Trophoblast cell (in vitro differentiated cells and primary cell): ENCODE results near the gene CCNJ.
A peak's percentile ranks its signal among the peaks of the same experiment; 100 is the strongest.

Experiments
- DNase-seq, 2 donors: peaks; one replicate each; pipeline ENCODE4 v3.0.0-alpha.2; 2016
- H2AFZ ChIP-seq: 2 replicates; pipeline ENCODE4 v1.6.1; 2013; ENCODE audit warnings: low read length, moderate library complexity, mild to moderate bottlenecking; ENCODE audit not compliant: insufficient read depth, poor library complexity
- H2AK5ac ChIP-seq: 2 replicates; pipeline ENCODE4 v1.6.1; 2013; ENCODE audit warnings: mild to moderate bottlenecking, low read length
- H2BK120ac ChIP-seq: 2 replicates; pipeline ENCODE4 v1.6.1; 2013; ENCODE audit warnings: low read length, mild to moderate bottlenecking, moderate library complexity; ENCODE audit not compliant: insufficient read depth, poor library complexity
- H2BK12ac ChIP-seq: 2 replicates; pipeline ENCODE4 v1.6.1; 2013; ENCODE audit warnings: mild to moderate bottlenecking, low read length, moderate library complexity
- H2BK5ac ChIP-seq: 2 replicates; pipeline ENCODE4 v1.6.1; 2013; ENCODE audit warnings: low read length, low read depth, moderate library complexity, mild to moderate bottlenecking; ENCODE audit not compliant: poor library complexity
- H3K14ac ChIP-seq: 2 replicates; pipeline ENCODE4 v1.6.1; 2013; ENCODE audit warnings: mild to moderate bottlenecking, low read length
- H3K18ac ChIP-seq: 2 replicates; pipeline ENCODE4 v1.6.1; 2013; ENCODE audit warnings: mild to moderate bottlenecking, low read length
- H3K23ac ChIP-seq: 2 replicates; pipeline ENCODE4 v1.6.1; 2013; ENCODE audit warnings: low read length
- H3K27ac ChIP-seq: 2 replicates; pipeline ENCODE4 v1.5.1; 2013; ENCODE audit warnings: low read depth, mild to moderate bottlenecking, inconsistent platforms, low read length, moderate library complexity
- H3K27me3 ChIP-seq: 2 replicates; pipeline ENCODE4 v1.6.1; 2013; ENCODE audit warnings: inconsistent platforms, mild to moderate bottlenecking, low read length, moderate library complexity; ENCODE audit not compliant: insufficient read depth
- H3K36me3 ChIP-seq, 2 experiments: 1 replicate in 1 of 2; 2 replicates in 1 of 2; pipeline ENCODE4 v1.6.1; 2013; ENCODE audit warnings: low read length in 2 of 2, mild to moderate bottlenecking in 2 of 2, moderate library complexity in 1 of 2; ENCODE audit not compliant: insufficient read depth in 2 of 2, control insufficient read depth in 1 of 2
- H3K4ac ChIP-seq: 2 replicates; pipeline ENCODE4 v1.6.1; 2013; ENCODE audit warnings: low read depth, mild to moderate bottlenecking, low read length, moderate library complexity
- H3K4me1 ChIP-seq, 2 experiments: 1 replicate in 1 of 2; 2 replicates in 1 of 2; pipeline ENCODE4 v1.6.1; 2013; ENCODE audit warnings: low read length in 2 of 2, mild to moderate bottlenecking in 2 of 2, moderate library complexity in 1 of 2; ENCODE audit not compliant: insufficient read depth in 2 of 2, control insufficient read depth in 1 of 2
- H3K4me2 ChIP-seq: 2 replicates; pipeline ENCODE4 v1.6.1; 2013; ENCODE audit warnings: inconsistent platforms, mild to moderate bottlenecking, low read length, moderate library complexity
- H3K4me3 ChIP-seq: 2 replicates; pipeline ENCODE4 v1.5.1; 2013; ENCODE audit warnings: mild to moderate bottlenecking, low read depth, low read length, inconsistent platforms
- H3K79me1 ChIP-seq: one replicate; pipeline ENCODE4 v1.6.1; 2013; ENCODE audit warnings: low read length
- H3K79me2 ChIP-seq: 2 replicates; pipeline ENCODE4 v1.6.1; 2013; ENCODE audit warnings: low read length, mild to moderate bottlenecking; ENCODE audit not compliant: control insufficient read depth, insufficient read depth, poor library complexity
- H3K9ac ChIP-seq: 2 replicates; pipeline ENCODE4 v1.6.1; 2013; ENCODE audit warnings: mild to moderate bottlenecking, low read length
- H3K9me3 ChIP-seq: 2 replicates; pipeline ENCODE4 v1.6.1; 2013; ENCODE audit warnings: low read depth, mild to moderate bottlenecking, control low read depth, inconsistent platforms, low read length; ENCODE audit not compliant: insufficient read depth
- H4K12ac ChIP-seq: 2 replicates; pipeline ENCODE4 v1.6.1; 2013; ENCODE audit warnings: low read depth, mild to moderate bottlenecking, low read length, moderate library complexity
- H4K8ac ChIP-seq: 2 replicates; pipeline ENCODE4 v1.6.1; 2013; ENCODE audit warnings: low read depth, mild to moderate bottlenecking, low read length, moderate library complexity
- H4K91ac ChIP-seq: one replicate; pipeline ENCODE4 v1.6.1; 2013; ENCODE audit warnings: low read depth, mild to moderate bottlenecking, low read length, moderate library complexity
- WGBS: extraction: QIAGEN DNeasy Blood & Tissue Kit; methylation state at CpG from one replicate; pipeline ENCODE4 v1.1.7; 2013; ENCODE audit warnings: missing lambda C conversion rate; ENCODE audit not compliant: insufficient read length, insufficient coverage; ENCODE audit errors: extremely low coverage; 5-methylcytosine and 5-hydroxymethylcytosine counted together

The CCNJ gene

GRCh38 chr10:96041146-96041545 lies 2.2 kb upstream of the CCNJ start:
- WGBS = no CpG with 5 or more reads among the region's 11 CpGs
- Histone ChIP-seq H2BK12ac (no peak overlapping the region), H3K27me3 (no peaks in the 10 kb centered on the region), H3K79me1 (peaks cover 12% of the 10 kb centered on the region), H3K23ac (no peak overlapping the region), H3K27ac (no peak overlapping the region), H3K79me2 (peaks cover 9% of the 10 kb centered on the region), H2AFZ (no peak overlapping the region), H3K4ac (no peak overlapping the region), H3K14ac (no peak overlapping the region), H3K9me3 (peaks cover 2% of the 10 kb centered on the region), H3K4me2 (no peak overlapping the region), H3K36me3 (no peaks in the 10 kb centered on the region), H3K9ac (no peak overlapping the region), H4K12ac (no peak overlapping the region), H2AK5ac (no peak overlapping the region), H4K8ac (no peak overlapping the region), H4K91ac (no peak overlapping the region), H3K4me3 (no peak overlapping the region), H3K18ac (no peak overlapping the region), H3K4me1 (peaks cover 2 to 3% of the 10 kb centered on the region in 2 experiments), H2BK5ac (no peak overlapping the region), H2BK120ac (no peak overlapping the region)
- DNase-seq = peak; percentile 90 to 97

- peak; percentile 40 to 50 for DNase-seq
- Histone ChIP-seq H3K27ac (peak overlapping the region; percentile 53), H3K79me2 (peaks cover 9% of the 10 kb centered on the region), H3K14ac (peak overlapping the region; percentile 96), H2AFZ (peak overlapping the region; percentile 96), H4K8ac (peak overlapping the region; percentile 91), H3K4me3 (peak overlapping the region; percentile 82), H3K4me2 (peak overlapping the region; percentile 75), H4K91ac (peak overlapping the region; percentile 90), H3K23ac (no peak overlapping the region), H3K36me3 (peaks cover 2 to 3% of the 10 kb centered on the region in 2 experiments), H3K27me3 (no peaks in the 10 kb centered on the region), H2BK12ac (no peak overlapping the region), H2BK5ac (peak overlapping the region; percentile 75), H3K79me1 (peaks cover 12% of the 10 kb centered on the region), H3K18ac (peak overlapping the region; percentile 91), H3K4me1 (peaks cover 2 to 3% of the 10 kb centered on the region in 2 experiments), H3K9ac (peak overlapping the region; percentile 91), H2BK120ac (peak overlapping the region; percentile 44), H4K12ac (peak overlapping the region; percentile 91), H3K4ac (peak overlapping the region; percentile 80), H2AK5ac (peak overlapping the region; percentile 84), H3K9me3 (peaks cover 2% of the 10 kb centered on the region)
- no CpG with 5 or more reads among the region's 58 CpGs for WGBS
Observed at GRCh38 chr10:96043893-96044715, 721 bp downstream of the CCNJ start.

GRCh38 chr10:96044736-96045135 lies 1.4 kb downstream of the CCNJ start:
- Histone ChIP-seq H4K12ac (no peak overlapping the region), H3K4ac (peak overlapping the region; percentile 38), H3K4me3 (peak overlapping the region; percentile 82), H3K14ac (no peak overlapping the region), H2BK5ac (no peak overlapping the region), H3K23ac (no peak overlapping the region), H2BK120ac (no peak overlapping the region), H3K79me2 (peaks cover 9% of the 10 kb centered on the region), H3K27ac (no peak overlapping the region), H4K91ac (no peak overlapping the region), H2AFZ (no peak overlapping the region), H3K4me1 (peaks cover 2 to 3% of the 10 kb centered on the region in 2 experiments), H3K9me3 (peaks cover 2% of the 10 kb centered on the region), H2BK12ac (no peak overlapping the region), H3K18ac (no peak overlapping the region), H3K4me2 (peak overlapping the region; percentile 75), H4K8ac (no peak overlapping the region), H3K36me3 (peaks cover 2 to 3% of the 10 kb centered on the region in 2 experiments), H3K79me1 (peaks cover 12% of the 10 kb centered on the region), H3K27me3 (no peaks in the 10 kb centered on the region), H2AK5ac (no peak overlapping the region), H3K9ac (peak overlapping the region; percentile 52)
- WGBS = no CpG with 5 or more reads among the region's 8 CpGs
- DNase-seq = peak in 1 of 2 donors; percentile 30

GRCh38 chr10:96046546-96046945 lies 3.2 kb downstream of the CCNJ start:
- no peak for DNase-seq
- Histone ChIP-seq H3K79me1 (peaks cover 12% of the 10 kb centered on the region), H3K23ac (no peak overlapping the region), H3K4ac (no peak overlapping the region), H3K4me3 (no peak overlapping the region), H2AFZ (no peak overlapping the region), H3K9ac (no peak overlapping the region), H3K4me1 (peaks cover 2 to 3% of the 10 kb centered on the region in 2 experiments), H4K12ac (no peak overlapping the region), H4K91ac (no peak overlapping the region), H3K4me2 (no peak overlapping the region), H2BK12ac (no peak overlapping the region), H3K9me3 (peaks cover 2% of the 10 kb centered on the region), H2BK120ac (no peak overlapping the region), H3K79me2 (peaks cover 9% of the 10 kb centered on the region), H2BK5ac (no peak overlapping the region), H4K8ac (no peak overlapping the region), H3K36me3 (peaks cover 4 to 5% of the 10 kb centered on the region in 2 experiments), H3K14ac (no peak overlapping the region), H3K27ac (no peak overlapping the region), H3K27me3 (no peaks in the 10 kb centered on the region), H3K18ac (no peak overlapping the region), H2AK5ac (no peak overlapping the region)
- no CpG with 5 or more reads among the region's 1 CpG for WGBS
